ENCODE data around the gene PCSK2.

PCSK2 gene

GRCh38 chr20:17262786-17263185 is 35.9 kb downstream of the PCSK2 start:
- no peak for DNase-seq (ENCODE audit: low read depth in 1 of 2, low spot score in 1 of 2)

- DNase-seq (ENCODE audit: low read depth in 1 of 2, low spot score in 1 of 2) = no peak
Observed at GRCh38 chr20:17273717-17274116, 46.9 kb downstream of the PCSK2 start.

DNA sequence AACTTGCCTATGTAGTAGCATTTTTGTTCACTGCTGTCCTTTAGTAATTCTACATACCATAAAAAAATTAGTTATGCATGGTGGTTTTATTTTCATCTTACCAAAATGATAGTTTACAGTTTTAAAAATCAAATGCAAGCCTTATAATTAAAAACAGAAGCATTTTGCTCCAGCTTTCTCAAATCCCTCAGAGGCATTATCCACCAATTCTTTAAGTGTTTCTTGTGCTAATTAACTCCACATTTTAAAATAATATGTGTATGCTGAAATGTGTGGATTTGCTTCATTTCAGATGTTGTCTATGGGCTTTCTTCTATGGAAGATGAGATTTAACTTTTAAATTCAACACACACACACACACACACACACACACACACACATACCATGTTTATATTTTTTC is 49.3 kb downstream of the PCSK2 start:
- DNase-seq (ENCODE audit: low read depth in 1 of 2, low spot score in 1 of 2) = no peak

- DNase-seq (ENCODE audit: low read depth in 1 of 2, low spot score in 1 of 2) = no peak
Observed at GRCh38 chr20:17281478-17281877, 54.6 kb downstream of the PCSK2 start.

DNA sequence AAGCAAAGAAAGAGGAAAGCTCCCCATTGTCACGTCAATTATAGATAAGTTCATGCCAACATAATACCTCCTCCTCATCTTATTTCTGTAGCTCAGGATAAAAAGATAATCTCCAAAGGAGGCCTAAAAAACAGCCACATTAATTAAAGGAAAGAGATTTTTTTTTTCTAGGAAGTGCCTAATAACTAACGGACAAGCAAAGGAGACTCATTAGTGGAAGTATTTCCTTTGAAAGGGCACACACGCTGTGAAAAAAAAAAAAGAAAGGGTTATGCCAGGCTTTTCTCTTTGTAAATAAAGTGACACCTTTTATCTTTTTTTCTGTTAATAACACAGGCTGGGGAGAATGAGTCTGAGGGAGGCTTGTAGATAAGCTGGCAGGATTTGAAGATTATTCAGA is 55.7 kb downstream of the PCSK2 start:
- no peak for DNase-seq (ENCODE audit: low read depth in 1 of 2, low spot score in 1 of 2)

- DNase-seq (ENCODE audit: low read depth in 1 of 2, low spot score in 1 of 2) = no peak
Observed at GRCh38 chr20:17287503-17287902, 60.7 kb downstream of the PCSK2 start.

DNA sequence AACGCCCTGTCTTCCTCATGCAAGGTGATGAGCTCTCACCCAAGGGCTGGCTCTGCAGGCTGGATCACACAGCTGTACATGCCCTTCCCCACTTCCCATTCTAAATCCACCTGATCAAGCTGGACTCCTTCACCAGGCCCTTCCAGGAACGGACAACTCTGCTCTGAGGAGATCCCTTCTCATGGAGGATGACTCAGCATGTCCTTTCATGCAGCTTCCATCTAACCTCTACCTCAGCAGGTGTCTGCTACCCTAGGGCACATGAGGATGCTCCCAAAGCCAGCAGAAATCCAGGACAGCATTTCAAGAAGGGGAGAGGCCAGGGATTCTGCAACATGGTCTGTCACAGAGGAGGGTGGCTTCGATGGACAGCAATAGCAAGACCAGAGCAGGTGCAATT is 61.2 kb downstream of the PCSK2 start:
- DNase-seq (ENCODE audit: low read depth in 1 of 2, low spot score in 1 of 2) = no peak

DNA sequence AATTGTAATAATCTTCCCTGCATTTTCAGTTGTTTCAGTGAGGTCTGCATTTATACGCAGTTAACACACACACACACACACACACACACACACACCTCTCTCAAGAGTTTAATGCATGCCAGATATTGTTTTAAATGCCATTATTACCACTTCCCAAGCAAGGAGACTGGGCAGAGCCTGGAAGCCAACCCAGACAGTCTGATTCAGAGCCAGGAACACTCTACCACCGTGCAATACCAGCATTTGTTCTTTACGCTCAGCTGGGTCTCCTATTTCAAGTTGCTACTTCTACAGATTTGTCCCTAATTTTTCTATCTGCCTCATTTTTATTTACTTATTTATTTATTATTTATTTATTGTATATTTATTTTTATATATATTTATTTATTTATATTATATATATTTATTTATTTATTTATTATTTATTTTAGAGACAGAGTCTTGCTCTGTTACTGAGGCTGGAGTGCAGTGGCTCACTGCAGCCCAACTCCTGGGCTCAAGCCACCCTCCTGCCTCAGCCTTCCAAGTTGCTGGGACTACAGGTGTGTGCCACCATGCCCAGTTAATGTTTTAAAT is 68.4 kb downstream of the PCSK2 start:
- DNase-seq (ENCODE audit: low read depth in 1 of 2, low spot score in 1 of 2) = no peak

- no peak for DNase-seq (ENCODE audit: low read depth in 1 of 2, low spot score in 1 of 2)
Observed at GRCh38 chr20:17295991-17296390, 69.2 kb downstream of the PCSK2 start.

DNA sequence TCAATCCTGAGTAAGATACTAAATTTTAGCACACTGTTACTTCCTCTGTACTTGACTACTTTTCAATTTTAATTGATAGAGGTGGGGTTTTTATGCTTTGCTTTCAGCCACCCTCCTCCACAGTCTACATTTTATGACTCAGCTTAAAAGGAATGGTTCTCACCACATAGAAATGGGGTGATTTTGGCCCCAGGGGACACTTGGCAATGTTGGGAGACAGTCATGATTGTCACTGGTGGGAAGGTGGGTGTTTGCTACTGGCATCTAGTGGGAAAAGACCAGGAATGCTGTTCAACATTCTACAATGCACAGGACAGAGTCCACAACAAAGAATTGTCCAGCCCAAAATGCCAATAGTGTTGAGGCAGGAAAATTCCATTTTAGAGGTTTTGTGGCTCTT is 71.3 kb downstream of the PCSK2 start:
- no peak for DNase-seq (ENCODE audit: low read depth in 1 of 2, low spot score in 1 of 2)

DNA sequence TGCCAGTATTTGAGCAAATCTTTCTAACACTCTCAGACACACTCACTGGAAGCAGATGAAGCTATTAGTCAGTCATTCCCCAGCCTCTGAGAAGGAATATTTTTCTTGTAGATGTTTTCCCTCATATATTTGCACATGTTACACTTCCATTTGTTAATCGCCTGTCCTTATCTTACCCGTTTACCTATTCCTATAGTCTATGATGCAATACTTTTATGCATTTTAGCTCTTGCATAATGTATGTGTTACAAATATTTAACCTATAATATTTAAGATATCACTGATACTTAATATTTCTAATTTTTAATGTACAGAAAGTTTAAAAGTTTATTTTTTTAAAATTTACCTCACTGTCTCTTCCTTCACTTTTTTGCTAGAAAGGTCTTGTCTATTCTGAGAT is 71.9 kb downstream of the PCSK2 start:
- DNase-seq (ENCODE audit: low read depth in 1 of 2, low spot score in 1 of 2) = no peak

- DNase-seq (ENCODE audit: low read depth in 1 of 2, low spot score in 1 of 2) = no peak
Observed at GRCh38 chr20:17300113-17300512, 73.3 kb downstream of the PCSK2 start.

GRCh38 chr20:17304774-17305173 is 77.9 kb downstream of the PCSK2 start:
- DNase-seq (ENCODE audit: low read depth in 1 of 2, low spot score in 1 of 2) = no peak

- DNase-seq (ENCODE audit: low read depth in 1 of 2, low spot score in 1 of 2) = no peak
Observed at GRCh38 chr20:17306427-17306826, 79.6 kb downstream of the PCSK2 start.

- no peak for DNase-seq (ENCODE audit: low read depth in 1 of 2, low spot score in 1 of 2)
Observed at GRCh38 chr20:17314264-17314663, 87.4 kb downstream of the PCSK2 start.

DNA sequence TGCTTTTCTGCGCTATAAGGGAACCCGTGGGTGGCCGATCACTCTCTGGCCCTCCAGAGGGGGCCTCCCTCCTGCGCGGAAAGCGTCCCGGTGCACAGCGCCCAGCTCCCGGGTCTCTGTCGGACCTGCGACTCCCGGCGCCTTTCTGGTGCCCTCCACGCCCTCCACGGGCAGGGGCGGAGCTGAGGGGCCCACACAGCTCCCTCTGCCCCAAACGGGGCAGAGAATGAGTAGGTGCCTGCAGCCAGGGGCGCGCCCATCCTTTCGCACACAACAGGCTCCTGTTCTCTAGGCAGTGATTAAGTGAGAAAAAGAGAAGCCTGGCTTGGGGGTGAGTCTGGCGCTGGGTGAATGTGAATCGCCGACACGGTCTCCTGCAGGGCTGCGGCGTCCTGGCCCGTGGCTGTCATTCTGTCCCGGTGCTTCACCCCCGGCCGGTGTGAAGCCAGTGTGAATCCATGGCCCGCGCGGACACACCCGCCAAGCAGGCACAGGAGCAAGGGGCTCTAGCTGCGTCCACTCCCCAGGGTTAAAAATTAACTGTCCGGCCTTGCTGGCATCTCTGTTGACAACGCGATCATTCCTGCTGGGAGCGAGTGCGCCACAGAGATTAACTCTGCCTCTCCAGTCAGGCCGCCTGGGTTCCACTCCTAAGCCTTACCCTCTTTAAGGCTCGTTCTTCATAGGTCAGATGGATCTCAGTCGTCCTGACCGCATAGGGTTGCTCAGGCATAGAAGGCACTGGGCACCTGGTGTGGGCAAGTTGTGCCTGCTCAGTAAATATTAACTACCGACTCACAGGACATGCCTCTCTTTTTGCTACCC is 88.8 kb downstream of the PCSK2 start:
- DNase-seq (ENCODE audit: low read depth in 1 of 2, low spot score in 1 of 2) = no peak

DNA sequence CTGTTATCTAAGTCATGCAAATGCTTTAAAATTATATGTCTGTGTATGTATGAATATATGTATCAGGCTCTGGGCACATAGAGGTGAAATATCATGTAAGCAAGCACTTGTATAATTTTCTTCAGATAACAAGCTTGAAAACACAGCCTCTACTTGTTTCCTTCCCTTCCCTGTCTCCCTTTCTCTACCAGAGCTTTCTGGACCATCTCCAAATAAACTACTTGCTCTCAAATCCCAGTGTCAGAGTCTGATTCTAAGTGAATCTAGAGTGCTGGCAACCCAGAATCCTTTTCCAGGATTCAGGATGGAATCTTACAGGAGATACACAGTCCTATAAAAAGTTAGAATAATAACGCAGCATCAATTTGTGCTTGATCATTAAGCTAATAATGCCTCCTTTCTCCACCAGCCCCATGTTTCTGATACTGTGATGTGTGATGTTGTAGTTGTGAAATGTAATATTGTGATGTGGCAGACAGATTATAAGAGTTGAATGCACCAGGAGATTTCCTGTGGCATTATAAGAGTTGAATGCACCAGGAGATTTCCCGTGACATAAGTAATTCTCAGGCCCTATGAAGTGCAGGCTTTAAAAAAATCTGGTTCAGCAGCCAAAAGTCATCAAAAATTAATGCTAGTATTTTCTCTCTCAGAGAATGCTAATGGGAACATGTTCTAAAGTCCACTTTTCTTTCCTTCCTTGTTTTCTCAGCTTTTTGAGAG is 89.6 kb downstream of the PCSK2 start:
- DNase-seq (ENCODE audit: low read depth in 1 of 2, low spot score in 1 of 2) = no peak

DNA sequence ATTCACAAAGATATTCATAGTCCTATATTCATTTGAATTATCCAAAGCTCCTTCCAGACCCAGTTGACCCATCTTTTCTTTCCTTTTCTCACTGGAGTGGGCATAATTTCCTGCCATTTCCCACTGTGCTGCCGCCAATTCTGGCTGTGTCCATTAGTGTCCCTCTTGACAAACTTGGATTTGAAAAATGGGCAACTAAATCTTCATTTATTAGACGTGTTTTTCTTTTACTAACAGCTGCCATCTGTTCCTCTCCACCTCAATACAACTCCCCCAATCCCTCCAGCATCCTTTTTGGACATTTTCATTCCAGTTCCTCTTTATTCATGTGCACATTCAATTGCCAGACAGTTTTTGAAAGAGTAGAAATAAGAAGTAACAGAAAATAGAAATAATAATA is 90.5 kb downstream of the PCSK2 start:
- DNase-seq (ENCODE audit: low read depth in 1 of 2, low spot score in 1 of 2) = no peak

GRCh38 chr20:17320456-17320855 is 93.6 kb downstream of the PCSK2 start:
- no peak for DNase-seq (ENCODE audit: low read depth in 1 of 2, low spot score in 1 of 2)

- DNase-seq (ENCODE audit: low read depth in 1 of 2, low spot score in 1 of 2) = no peak
Observed at GRCh38 chr20:17326096-17326495, 99.3 kb downstream of the PCSK2 start.

DNA sequence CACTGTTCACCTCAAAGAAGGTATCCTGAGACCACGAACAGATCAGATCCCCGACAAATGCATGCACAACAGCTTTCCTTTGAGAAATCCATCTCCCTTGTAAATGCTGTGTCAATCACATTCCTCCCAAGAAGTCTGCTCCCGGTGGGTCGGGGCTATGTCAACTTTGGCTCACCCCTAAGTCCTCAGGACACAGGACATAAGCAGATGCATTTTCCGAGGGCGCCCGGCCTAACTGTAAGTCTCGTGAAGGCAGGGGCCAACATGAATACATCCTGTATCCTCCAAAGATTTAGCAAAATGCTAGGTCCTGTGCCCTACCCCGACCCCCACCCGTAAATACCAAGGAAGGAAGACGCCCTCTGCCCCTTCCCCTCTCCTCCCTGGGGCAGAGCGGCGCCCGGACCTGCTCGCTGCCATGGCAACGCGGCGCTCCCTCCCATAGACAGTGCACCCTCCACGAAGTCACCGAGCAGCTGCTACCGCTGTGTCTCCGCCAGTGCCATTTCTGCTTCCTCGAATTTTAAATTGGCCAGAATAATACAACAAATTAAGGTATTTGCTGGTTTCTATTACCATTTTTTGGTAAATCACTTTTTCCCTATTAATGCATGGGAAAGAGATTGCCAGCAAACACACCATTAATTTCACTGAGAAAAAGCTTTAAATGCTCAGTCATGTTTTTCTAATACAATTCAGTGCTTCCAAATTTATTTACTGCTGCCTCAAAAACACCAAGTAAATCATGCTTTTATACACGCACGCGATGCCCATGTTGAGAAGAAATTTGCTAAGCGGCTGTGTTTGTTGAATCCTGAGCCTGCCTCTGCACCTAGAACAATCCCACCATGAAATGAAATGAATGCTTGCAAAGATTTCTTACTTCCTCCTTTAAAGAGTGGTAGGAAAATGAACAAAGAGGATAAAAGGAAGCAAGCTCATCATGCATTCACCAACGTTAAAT is 100.6 kb downstream of the PCSK2 start:
- no peak for DNase-seq (ENCODE audit: low read depth in 1 of 2, low spot score in 1 of 2)
